Measurements from ENCODE around the gene ADGRG3. TPM values are rescaled to one million over a fixed set of nuclear protein-coding genes. Genes with fewer than 3 reads are reported as not detected.

Gene ADGRG3
- total and polyA plus RNA-seq, 10 of the 15 experiments (the other 5 are each of a cell fraction or from before 2014, with no cell fraction given), result 0.10 to 0.11 (median 0.10) TPM; not detected in 7

DNA sequence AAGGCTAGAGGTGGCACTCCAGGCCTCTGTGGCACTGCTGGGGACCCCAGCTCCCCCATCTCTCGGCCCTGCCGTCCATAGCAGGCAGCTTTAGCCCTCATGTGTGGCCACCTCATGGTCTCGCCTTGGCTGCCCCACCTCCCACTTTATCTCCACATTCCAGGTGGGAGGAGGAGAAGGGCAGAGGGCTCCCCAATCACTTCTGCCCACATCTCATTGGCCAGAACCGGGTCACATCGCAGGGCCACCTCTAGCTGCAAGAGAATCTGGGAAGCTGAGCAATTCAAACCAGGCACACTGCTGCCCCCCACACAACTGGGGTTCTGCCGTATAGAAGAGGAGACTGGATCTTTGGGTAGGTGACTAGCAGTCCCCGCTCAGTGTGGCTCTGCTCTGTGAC lies 28.1 kb downstream of the ADGRG3 start:
- Histone ChIP-seq H3K4me3 (no peak overlapping the region), H3K4me1 (ENCODE audit: control insufficient read depth, insufficient read depth, low read length) (no peaks in the 10 kb centered on the region), H3K27me3 (replicated peaks in 1 of 2; ENCODE audit: control insufficient read depth in 2 of 2, insufficient read depth in 2 of 2, low read length in 1 of 2) (no peaks in the 10 kb centered on the region; a peak in 1 of 4 replicates), H3K4me2 (ENCODE audit: control insufficient read depth, insufficient read depth) (no peak overlapping the region), H4K20me1 (ENCODE audit: control insufficient read depth, insufficient read depth) (no peaks in the 10 kb centered on the region), H3K9me3 (replicated peaks; ENCODE audit: control insufficient read depth, insufficient read depth, low read length) (no peaks in the 10 kb centered on the region), H3K27ac (ENCODE audit: control insufficient read depth, insufficient read depth) (no peak overlapping the region), H3K36me3 (ENCODE audit: control insufficient read depth in 2 of 2, insufficient read depth in 2 of 2, low read length in 1 of 2) (no peaks in the 10 kb centered on the region), H2AFZ (ENCODE audit: control insufficient read depth, low read depth, low read length) (no peak overlapping the region), H3K79me2 (ENCODE audit: control insufficient read depth, insufficient read depth, low read length) (no peaks in the 10 kb centered on the region), H3K9ac (ENCODE audit: control insufficient read depth, insufficient read depth, low read length) (no peak overlapping the region)
- intact Hi-C loops (cut with micrococcal nuclease; ENCODE audit: unreplicated experiment), result no loop called here
- ChIA-PET RAD21 (ENCODE audit: unreplicated experiment) (no interaction called here), POLR2A (no interaction called here), SMC1A (ENCODE audit: uncharacterized antibody, unreplicated experiment) (no interaction called here), CTCF (no interaction called here)
- BruUV-seq (replicated peaks), result no TSS peak
- 67% methylated on average over 7 of the region's 7 CpGs for WGBS (ENCODE audit: insufficient coverage, insufficient replicate concordance, low lambda C conversion rate, missing lambda C conversion rate)
- in situ Hi-C loops (cut with MboI), result no loop called here
- no peak for FAIRE-seq
- ATAC-seq, result no peak
- DNase-seq (ENCODE audit: low read depth, low spot score), result no peak
- TF ChIP-seq, protein P1, sequence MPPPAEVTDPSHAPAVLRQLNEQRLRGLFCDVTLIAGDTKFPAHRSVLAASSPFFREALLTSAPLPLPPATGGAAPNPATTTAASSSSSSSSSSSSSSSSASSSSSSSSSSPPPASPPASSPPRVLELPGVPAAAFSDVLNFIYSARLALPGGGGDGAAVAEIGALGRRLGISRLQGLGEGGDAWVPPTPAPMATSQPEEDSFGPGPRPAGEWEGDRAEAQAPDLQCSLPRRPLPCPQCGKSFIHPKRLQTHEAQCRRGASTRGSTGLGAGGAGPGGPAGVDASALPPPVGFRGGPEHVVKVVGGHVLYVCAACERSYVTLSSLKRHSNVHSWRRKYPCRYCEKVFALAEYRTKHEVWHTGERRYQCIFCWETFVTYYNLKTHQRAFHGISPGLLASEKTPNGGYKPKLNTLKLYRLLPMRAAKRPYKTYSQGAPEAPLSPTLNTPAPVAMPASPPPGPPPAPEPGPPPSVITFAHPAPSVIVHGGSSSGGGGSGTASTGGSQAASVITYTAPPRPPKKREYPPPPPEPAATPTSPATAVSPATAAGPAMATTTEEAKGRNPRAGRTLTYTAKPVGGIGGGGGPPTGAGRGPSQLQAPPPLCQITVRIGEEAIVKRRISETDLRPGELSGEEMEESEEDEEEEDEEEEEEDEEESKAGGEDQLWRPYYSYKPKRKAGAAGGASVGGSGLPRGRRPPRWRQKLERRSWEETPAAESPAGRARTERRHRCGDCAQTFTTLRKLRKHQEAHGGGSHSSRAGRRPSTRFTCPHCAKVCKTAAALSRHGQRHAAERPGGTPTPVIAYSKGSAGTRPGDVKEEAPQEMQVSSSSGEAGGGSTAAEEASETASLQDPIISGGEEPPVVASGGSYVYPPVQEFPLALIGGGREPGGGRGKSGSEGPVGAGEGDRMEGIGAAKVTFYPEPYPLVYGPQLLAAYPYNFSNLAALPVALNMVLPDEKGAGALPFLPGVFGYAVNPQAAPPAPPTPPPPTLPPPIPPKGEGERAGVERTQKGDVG (CRISPR knock-in tag; IDR thresholded peaks at IDR 0.05), result no peak
- TF ChIP-seq MYB (IDR thresholded peaks at IDR 0.05; ENCODE audit: borderline replicate concordance, low read depth, low read length) (no peak), BMI1 (IDR thresholded peaks at IDR 0.05; ENCODE audit: borderline replicate concordance) (no peak), DPF2 (IDR thresholded peaks at IDR 0.05) (no peak), IRF4 (IDR thresholded peaks at IDR 0.05; ENCODE audit: low read depth, low read length) (no peak), BACH1 (IDR thresholded peaks at IDR 0.05; ENCODE audit: borderline replicate concordance) (no peak), TBL1XR1 (IDR thresholded peaks at IDR 0.05; ENCODE audit: low read depth, low read length) (no peak), IKZF2 (IDR thresholded peaks at IDR 0.05) (no peak), NBN (IDR thresholded peaks at IDR 0.05) (no peak), RB1 (IDR thresholded peaks at IDR 0.05; ENCODE audit: borderline replicate concordance) (no peak), ATF7 (IDR thresholded peaks at IDR 0.05; ENCODE audit: low read depth) (no peak), NR2C2 (IDR thresholded peaks at IDR 0.05; ENCODE audit: borderline replicate concordance, control insufficient read depth, insufficient read length, low read depth) (no peak), ZNF207 (IDR thresholded peaks at IDR 0.05; ENCODE audit: borderline replicate concordance) (no peak), YY1 (IDR thresholded peaks at IDR 0.05; ENCODE audit: low read depth, low read length) (no peak), RUNX3 (IDR thresholded peaks at IDR 0.05; ENCODE audit: low read length) (no peak), TCF12 (IDR thresholded peaks at IDR 0.05; ENCODE audit: low read depth, low read length) (no peak), TARDBP (IDR thresholded peaks at IDR 0.05; ENCODE audit: borderline replicate concordance) (no peak), POLR2A (IDR thresholded peaks at IDR 0.05; ENCODE audit: low read depth, low read length) (no peak)
- TF ChIP-seq, protein P2, sequence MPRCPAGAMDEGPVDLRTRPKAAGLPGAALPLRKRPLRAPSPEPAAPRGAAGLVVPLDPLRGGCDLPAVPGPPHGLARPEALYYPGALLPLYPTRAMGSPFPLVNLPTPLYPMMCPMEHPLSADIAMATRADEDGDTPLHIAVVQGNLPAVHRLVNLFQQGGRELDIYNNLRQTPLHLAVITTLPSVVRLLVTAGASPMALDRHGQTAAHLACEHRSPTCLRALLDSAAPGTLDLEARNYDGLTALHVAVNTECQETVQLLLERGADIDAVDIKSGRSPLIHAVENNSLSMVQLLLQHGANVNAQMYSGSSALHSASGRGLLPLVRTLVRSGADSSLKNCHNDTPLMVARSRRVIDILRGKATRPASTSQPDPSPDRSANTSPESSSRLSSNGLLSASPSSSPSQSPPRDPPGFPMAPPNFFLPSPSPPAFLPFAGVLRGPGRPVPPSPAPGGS (IDR thresholded peaks at IDR 0.05; ENCODE audit: borderline replicate concordance, insufficient read depth, low read depth, low read length, poor library complexity, severe bottlenecking), result no peak
- TF ChIP-seq, protein P3, sequence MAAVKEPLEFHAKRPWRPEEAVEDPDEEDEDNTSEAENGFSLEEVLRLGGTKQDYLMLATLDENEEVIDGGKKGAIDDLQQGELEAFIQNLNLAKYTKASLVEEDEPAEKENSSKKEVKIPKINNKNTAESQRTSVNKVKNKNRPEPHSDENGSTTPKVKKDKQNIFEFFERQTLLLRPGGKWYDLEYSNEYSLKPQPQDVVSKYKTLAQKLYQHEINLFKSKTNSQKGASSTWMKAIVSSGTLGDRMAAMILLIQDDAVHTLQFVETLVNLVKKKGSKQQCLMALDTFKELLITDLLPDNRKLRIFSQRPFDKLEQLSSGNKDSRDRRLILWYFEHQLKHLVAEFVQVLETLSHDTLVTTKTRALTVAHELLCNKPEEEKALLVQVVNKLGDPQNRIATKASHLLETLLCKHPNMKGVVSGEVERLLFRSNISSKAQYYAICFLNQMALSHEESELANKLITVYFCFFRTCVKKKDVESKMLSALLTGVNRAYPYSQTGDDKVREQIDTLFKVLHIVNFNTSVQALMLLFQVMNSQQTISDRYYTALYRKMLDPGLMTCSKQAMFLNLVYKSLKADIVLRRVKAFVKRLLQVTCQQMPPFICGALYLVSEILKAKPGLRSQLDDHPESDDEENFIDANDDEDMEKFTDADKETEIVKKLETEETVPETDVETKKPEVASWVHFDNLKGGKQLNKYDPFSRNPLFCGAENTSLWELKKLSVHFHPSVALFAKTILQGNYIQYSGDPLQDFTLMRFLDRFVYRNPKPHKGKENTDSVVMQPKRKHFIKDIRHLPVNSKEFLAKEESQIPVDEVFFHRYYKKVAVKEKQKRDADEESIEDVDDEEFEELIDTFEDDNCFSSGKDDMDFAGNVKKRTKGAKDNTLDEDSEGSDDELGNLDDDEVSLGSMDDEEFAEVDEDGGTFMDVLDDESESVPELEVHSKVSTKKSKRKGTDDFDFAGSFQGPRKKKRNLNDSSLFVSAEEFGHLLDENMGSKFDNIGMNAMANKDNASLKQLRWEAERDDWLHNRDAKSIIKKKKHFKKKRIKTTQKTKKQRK (IDR thresholded peaks at IDR 0.05; ENCODE audit: low read depth, low read length), result no peak
